NB4 (cell line): ENCODE data around the gene PANK4.

Source experiments
- DNase-seq: peaks from one replicate; pipeline ENCODE4 v3.0.0; 2010; ENCODE audit warnings: low read depth
- H3K4me3 ChIP-seq: one replicate; pipeline ENCODE4 v1.5.1; 2011; ENCODE audit warnings: mild to moderate bottlenecking, low read depth, low read length, moderate library complexity
- CTCF ChIP-seq: IDR thresholded peaks from one replicate; pipeline ENCODE4 v1.5.1; 2012; ENCODE audit warnings: low read depth, low read length
- MYC ChIP-seq: IDR thresholded peaks from 2 replicates; pipeline ENCODE4 v1.6.1; 2011; ENCODE audit warnings: low read depth, low read length
- POLR2A ChIP-seq: IDR thresholded peaks from 2 replicates; pipeline ENCODE4 v1.6.1; 2011; ENCODE audit warnings: mild to moderate bottlenecking; ENCODE audit not compliant: insufficient read length; ENCODE audit errors: extremely low read depth
- TF ChIP-seq, protein P1 (sequence below): IDR thresholded peaks from 2 replicates; pipeline ENCODE4 v1.6.1; 2011; ENCODE audit warnings: low read depth, low read length

The PANK4 gene

DNA sequence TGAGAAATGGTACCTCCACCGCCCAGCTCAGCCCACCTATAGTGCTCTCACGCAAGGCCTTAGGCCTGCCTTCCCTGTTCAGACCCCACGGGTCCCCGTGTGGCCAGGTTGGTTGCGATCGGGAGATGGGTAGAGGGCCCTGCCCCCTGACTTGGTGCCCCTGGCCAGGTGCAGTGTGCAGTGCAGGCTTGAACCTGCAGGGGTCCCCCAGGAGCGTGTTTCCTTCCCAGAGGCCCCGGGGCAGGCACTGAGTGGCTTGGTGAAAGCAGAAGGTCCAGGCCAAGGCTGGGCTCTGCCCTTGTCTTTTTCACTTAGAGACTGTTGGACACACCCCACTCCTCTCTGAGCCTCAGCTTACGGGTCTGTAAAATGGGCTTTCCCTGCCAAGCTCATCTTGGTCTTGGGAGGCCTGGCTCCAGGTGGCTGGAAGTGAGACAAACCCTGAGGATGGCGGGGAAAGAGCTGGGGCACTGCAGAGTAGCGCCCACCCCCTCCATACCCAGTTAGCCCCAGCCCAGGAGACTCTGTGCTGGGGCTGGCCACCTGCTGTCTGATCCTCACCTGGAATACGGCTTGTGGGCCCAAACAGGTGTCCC lies 13.0 kb upstream of the PANK4 start:
- TF ChIP-seq MYC, result no peak
- peak; percentile 29 for TF ChIP-seq CTCF
- no peak overlapping the region for H3K4me3 ChIP-seq
- peak; percentile 45 for DNase-seq

- no peak for TF ChIP-seq CTCF
- TF ChIP-seq, protein P1, sequence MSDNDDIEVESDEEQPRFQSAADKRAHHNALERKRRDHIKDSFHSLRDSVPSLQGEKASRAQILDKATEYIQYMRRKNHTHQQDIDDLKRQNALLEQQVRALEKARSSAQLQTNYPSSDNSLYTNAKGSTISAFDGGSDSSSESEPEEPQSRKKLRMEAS, result no peak
- no peak for TF ChIP-seq POLR2A
- TF ChIP-seq MYC, result no peak
- DNase-seq, result no peak
- H3K4me3 ChIP-seq, result no peak overlapping the region
Observed at GRCh38 chr1:2538872-2539271, 12.5 kb upstream of the PANK4 start.

DNA sequence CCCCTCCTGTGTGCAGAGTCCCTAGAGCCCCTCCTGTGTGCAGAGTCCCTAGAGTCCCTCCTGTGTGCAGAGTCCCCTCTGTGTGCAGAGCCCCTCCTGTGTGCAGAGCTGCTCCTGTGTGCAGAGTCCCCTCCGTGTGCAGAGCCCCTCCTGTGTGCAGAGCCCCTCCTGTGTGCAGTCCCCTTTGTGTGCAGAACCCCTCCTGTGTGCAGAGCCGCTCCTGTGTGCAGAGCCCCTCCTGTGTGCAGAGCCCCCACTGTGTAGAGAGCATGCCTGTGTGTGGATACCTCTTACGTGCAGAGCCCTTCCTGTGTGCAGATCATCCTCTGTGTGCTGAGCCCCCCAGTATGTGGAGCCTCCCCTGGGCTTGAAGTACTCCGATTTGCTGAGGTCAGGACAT lies 12.0 kb upstream of the PANK4 start:
- no peak overlapping the region for H3K4me3 ChIP-seq
- DNase-seq, result no peak
- TF ChIP-seq POLR2A, result no peak
- TF ChIP-seq CTCF, result no peak
- no peak for TF ChIP-seq MYC

- DNase-seq, result no peak
- TF ChIP-seq POLR2A, result no peak
- no peak for TF ChIP-seq CTCF
- TF ChIP-seq, protein P1, result no peak
- TF ChIP-seq MYC, result no peak
- no peak overlapping the region for H3K4me3 ChIP-seq
Observed at GRCh38 chr1:2537784-2538115, 11.4 kb upstream of the PANK4 start.

- TF ChIP-seq MYC (no peak), POLR2A (no peak), CTCF (no peak)
- TF ChIP-seq, protein P1, result no peak
- DNase-seq, result no peak
- H3K4me3 ChIP-seq, result no peak overlapping the region
Observed at GRCh38 chr1:2535981-2536380, 9.6 kb upstream of the PANK4 start.

DNA sequence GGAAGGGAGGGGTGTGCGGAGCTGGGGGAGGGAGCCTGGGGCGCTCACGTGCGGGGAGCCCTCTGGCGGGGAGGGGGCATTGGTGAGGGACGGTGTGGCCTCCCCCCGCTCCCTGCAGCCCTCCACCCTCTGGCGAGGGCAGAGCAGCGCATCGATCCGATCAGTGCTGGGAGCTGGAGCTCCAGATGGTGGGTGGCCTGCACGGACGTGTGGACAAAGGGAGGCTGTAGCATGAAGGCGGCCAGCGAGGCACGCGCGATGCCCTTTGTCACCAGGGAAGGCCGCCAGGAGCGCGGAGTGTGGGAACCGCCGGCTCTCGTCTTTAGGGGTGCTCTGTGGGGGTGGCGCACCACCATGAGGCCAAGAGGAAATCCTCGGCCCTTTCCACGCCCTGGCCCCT lies 9.1 kb upstream of the PANK4 start:
- TF ChIP-seq POLR2A (no peak), CTCF (no peak), MYC (no peak)
- TF ChIP-seq, protein P1, result no peak
- no peak overlapping the region for H3K4me3 ChIP-seq
- DNase-seq, result no peak
